Measurements from ENCODE around the gene BBS1.

DNA sequence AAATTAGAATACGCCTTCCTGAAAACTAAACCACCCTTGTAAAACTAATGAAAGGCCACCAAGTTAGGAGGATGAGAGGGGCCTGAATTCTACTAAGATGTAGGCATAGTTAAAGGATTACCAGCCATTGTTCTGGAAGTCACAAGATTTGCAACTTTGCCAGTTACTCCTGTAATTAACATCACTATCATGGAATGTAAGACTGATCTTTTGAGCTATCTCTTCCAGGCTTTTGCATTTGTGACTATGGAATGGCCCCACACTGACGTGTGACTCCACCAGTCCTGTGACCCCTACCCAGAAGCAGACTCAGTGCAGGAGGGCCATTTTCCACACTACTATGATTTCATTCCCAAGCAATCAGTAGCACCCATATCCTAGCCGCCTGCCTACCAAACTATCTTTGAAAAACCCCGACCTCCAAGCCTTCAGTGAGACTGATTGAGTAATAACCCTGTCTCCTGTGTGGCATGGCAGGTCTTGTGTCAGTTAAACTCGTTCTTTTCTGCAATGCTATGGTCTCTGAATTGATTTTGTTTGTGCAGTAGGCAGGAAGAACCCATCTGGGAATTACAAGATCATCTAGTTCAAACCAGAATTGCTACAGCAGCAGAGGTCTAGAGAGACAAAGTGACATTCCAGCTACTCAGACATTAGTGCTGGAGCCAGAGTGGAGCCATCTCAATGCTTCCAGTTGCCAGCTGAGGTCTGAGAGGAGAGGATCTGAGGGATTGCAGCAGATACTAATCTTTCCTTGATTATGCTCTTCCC is 59.8 kb downstream of the BBS1 start:
- TF ChIP-seq, protein P1, sequence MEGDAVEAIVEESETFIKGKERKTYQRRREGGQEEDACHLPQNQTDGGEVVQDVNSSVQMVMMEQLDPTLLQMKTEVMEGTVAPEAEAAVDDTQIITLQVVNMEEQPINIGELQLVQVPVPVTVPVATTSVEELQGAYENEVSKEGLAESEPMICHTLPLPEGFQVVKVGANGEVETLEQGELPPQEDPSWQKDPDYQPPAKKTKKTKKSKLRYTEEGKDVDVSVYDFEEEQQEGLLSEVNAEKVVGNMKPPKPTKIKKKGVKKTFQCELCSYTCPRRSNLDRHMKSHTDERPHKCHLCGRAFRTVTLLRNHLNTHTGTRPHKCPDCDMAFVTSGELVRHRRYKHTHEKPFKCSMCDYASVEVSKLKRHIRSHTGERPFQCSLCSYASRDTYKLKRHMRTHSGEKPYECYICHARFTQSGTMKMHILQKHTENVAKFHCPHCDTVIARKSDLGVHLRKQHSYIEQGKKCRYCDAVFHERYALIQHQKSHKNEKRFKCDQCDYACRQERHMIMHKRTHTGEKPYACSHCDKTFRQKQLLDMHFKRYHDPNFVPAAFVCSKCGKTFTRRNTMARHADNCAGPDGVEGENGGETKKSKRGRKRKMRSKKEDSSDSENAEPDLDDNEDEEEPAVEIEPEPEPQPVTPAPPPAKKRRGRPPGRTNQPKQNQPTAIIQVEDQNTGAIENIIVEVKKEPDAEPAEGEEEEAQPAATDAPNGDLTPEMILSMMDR (IDR thresholded peaks at IDR 0.05) = no peak
- TF ChIP-seq POLR2A (IDR thresholded peaks at IDR 0.05) = no peak
- TF ChIP-seq POLR2AphosphoS5 (IDR thresholded peaks at IDR 0.05) = no peak

Data from breast epithelium (tissue), 3 donors.